NCI-H146 treated with DMSO at 0.1 percent for 48 hours (cell line): ENCODE measurements around the gene NDUFAF8.

Experiments
- DNase-seq: peaks from one replicate; lab custom pipeline; 2025; ENCODE audit not compliant: unreplicated experiment; lab: John Stamatoyannopoulos, UW

NDUFAF8 gene

GRCh38 chr17:81272616-81273015, 33.5 kb downstream of the NDUFAF8 start:
- DNase-seq = no peak

DNA sequence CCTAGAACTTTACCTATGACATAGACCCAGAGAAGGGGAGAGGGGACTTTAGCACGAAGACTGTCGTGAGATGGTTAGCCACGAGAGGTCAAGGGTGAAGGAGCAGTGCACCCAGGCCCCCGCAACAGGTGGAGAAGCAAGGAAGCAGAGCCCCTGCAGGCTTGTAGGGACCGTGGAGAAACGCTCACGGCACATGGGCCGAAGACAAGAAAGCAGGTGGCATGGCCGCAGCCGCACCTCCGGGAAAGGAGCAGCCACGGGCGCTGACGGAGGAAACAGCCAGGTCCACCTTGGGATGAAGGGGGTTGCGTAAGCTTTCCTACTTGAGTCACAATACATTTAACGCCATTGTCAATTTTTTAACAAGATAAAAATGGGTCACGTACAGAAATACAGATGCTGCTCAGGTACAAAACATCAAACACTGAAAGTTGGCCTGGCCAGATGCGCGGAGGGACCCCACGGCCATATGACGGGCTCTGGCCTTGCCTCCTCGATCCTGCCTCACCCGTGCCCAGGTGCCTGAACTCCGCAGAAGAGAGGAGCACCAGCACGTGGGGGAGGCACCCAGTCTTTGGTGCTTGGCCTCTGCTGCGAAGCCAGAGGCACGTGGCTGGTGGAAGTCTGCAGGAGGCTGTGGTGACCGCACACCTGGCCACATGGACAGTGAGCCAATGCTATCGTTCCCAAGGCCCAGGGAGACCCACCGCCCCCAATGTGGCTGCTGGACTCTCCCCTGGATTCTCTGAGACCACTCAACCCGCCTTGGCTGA, 34.8 kb downstream of the NDUFAF8 start:
- DNase-seq = no peak

- DNase-seq = no peak
Observed at GRCh38 chr17:81274471-81274855, 35.3 kb downstream of the NDUFAF8 start.

GRCh38 chr17:81276781-81277180, 37.7 kb downstream of the NDUFAF8 start:
- no peak for DNase-seq

- DNase-seq = no peak
Observed at GRCh38 chr17:81277421-81277820, 38.3 kb downstream of the NDUFAF8 start.

DNA sequence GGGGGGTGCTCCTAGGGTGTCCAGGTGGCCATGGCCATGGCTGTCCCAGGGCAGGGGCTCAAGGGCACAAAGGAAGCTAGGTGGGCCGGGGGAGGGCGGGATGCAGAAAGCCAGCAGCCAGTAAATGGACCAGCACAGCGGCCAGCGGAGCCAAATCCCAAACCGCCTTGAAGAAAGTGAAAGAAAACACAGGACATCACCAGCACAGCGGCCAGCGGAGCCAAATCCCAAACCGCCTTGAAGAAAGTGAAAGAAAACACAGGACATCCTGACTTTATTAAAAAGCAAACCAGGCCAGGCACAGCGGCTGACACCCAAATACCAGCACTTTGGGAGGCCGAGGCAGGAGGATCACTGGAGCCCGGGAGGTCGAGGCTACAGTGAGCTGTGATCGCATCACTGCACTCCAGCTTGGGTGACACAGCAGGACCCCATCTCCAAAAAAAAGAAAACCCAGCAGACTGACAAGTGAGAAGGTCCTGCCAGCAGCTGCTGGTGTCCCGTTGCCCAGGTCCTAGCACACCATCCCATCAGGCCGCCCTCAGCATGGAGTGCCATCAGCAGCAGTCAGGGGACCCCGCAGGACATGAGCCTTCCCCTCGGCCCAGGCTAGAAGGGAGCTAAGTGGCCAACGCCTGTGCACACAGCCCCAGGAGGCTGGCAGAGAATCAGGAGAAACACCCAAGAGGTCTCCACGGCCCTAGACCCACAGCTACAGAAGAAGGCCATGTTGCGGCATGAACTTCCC, 39.0 kb downstream of the NDUFAF8 start:
- no peak for DNase-seq

GRCh38 chr17:81278831-81279230, 39.7 kb downstream of the NDUFAF8 start:
- no peak for DNase-seq

DNA sequence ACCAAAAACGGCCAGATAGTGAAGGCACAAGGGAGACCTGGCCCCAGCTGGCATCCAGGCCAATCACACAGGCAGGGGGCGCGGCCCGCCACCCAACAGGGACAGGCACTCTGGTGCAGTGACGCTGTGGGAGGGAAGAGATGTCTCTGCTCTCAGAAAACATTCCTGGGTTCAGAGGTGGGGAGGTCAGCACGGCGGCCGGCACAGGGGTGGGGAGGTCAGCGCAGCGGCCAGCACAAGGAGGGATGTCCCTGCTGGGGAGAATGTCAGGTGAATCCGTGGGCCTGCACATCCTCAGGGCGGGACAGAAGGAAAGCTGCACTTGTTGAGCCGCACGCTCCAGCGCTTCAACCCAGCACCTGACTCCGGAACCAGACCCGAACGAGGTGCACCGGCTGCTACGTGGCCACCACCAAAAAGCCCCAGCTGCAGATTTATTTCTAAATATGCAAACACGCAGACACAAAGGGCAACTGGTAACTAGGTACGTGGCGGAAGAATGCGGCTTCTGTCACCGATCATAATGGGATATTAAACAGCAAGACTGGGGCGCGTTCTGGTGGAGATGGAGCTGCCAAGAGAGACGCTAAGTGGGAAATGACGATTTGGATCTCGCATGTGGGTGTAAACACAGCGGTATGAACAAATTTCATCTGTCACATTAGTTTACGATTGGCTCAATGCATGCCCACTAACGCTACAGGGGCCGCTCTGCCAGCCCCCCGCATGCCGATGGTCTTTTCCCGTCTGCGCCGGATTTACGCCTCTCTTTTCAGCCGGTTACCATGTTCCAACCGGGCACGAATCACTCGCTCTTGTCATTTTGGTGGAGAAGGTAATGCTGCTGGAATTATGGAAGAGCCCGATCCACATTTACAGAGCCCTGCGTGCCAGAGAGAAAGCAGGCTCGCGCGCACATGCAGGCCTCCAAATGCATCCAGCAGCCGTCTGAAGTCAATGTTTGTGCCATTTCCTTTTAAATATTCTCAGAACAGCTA, 40.5 kb downstream of the NDUFAF8 start:
- DNase-seq = no peak

GRCh38 chr17:81280571-81280970, 41.5 kb downstream of the NDUFAF8 start:
- no peak for DNase-seq

- no peak for DNase-seq
Observed at GRCh38 chr17:81282141-81282540, 43.0 kb downstream of the NDUFAF8 start.

- no peak for DNase-seq
Observed at GRCh38 chr17:81282876-81283275, 43.8 kb downstream of the NDUFAF8 start.

DNA sequence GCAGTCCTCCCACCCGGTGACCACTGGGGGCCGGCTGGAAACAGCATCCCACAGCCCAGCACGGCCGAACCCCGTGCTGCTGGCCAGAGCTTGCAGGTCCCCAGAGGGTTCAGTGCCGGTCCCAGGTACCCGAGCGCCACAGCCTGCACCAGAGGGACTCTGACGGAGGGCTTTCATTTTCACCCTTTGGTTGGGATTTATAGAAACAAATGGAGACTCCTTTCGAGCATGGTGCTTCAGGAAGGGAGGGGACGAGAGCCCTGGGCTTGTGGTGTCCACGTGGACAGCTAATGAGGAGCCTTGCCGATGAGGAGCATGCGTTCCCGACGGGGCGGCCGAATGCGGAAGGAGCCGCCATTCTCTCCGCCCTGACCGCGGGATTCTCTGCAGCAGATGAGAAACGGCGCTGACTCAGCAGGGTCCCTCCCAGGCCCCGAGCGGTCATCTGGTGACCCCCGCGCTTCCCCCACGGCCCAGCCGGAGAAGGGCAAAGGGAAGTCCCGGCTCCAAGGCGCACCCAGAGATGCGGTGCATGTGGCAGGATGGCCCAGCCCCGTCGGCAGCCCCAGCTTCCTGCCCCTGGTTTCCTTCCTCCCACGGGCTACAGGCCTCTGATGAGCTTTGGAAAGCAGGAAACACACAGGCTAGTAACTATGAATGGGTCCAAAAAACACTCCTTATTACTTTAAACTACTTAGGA, 46.2 kb downstream of the NDUFAF8 start:
- no peak for DNase-seq

- no peak for DNase-seq
Observed at GRCh38 chr17:81285894-81286293, 46.8 kb downstream of the NDUFAF8 start.

DNA sequence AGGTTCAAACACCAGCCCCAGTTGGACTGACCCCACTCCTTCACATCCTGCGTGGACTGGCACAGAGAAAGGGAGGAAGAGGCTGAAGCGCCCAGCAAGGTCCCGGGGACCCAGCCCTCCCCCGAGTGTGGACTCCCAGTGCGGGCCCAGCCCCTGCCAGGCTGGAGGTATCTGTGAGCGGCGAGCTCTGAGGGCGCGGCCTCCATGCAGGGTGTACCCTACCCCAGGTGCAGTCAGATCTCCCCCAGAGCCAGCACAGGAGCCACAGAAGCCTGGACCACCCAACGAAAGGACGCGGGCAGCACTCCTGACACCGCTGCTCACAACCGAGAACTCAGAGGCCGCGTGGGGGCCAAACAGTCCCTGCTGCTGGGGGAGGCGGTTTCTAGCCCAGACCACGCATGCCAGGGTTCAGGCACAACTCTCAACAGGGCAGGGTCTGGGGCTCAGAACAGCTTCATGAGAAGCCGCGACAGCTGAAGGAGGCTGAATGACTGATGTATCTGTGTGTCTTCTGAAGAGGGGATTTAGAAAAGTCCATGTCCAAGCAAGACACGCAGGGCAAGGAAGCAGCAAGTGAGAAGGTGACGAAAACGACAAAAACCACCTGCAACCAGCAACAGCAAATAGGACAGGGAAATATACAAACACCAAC, 47.5 kb downstream of the NDUFAF8 start:
- DNase-seq = no peak

DNA sequence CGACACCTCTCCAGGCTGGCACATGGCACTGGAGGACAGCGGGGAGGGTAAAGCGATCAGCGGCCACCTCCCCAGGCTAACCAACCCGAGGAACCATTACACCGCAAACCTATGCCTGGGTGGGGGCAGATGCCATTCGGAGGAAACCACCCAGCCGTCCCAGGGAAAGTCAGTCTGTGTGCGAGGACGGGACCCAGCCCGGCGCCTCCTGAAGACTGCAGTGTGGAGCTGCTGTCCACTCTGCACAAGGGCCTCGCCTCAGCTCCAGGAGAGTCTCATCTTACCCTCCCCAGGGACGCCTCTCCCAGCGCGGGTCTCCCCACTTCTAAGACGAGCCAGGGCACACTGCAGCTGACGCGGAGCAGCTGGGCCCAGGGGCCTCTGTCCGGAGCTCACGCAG, 48.0 kb downstream of the NDUFAF8 start:
- DNase-seq = no peak

DNA sequence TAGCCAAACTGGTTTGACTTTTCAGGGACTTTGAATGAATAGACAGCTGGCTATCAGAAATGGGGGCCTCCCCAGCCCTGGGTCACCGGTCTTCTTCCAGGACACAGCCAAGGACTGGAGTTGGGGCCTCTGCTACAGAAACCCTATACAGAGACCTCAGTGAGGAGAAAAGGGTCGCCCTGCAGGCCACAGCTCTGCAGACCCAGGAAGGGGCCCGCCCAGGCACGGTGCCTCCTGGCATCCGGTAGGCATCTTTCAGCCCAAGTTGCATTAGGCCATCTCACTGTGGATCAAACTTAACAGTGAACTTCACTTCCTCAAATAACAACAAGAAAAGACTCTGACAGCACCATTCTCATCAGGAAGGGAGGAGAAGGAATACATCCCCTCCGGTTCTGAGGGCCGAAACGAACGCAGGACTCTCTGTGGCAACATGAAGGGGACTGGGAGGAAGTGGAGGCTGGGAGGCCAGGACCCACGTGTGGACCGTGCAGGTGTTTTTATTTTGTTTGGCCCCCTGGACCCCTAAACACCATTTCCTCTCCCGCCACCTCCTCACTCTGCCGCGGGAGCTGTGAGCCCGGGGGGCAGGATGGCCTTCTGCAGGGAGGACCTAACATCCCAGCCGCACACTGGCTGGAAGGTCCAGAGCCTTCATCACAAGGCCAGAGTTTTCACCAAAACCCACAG, 48.8 kb downstream of the NDUFAF8 start:
- no peak for DNase-seq

GRCh38 chr17:81288715-81289114, 49.6 kb downstream of the NDUFAF8 start:
- no peak for DNase-seq

- DNase-seq = no peak
Observed at GRCh38 chr17:81289627-81290026, 50.5 kb downstream of the NDUFAF8 start.

GRCh38 chr17:81290230-81290629, 51.1 kb downstream of the NDUFAF8 start:
- DNase-seq = no peak
